OCI-LY1 (cell line): ENCODE results near the gene RARG.
A peak's percentile ranks its signal among the peaks of the same experiment; 100 is the strongest.

Experiments used
- H2AFZ ChIP-seq: fragments of 200-600 bp; sonication (generic), shearing (Covaris generic); 2 replicates; pipeline ENCODE4 v1.6.0; 2014; ENCODE audit warnings: antibody characterized with exemption, mild to moderate bottlenecking, low read length
- H3F3A ChIP-seq: fragments of 200-600 bp; sonication (generic), shearing (Covaris generic); 2 replicates; pipeline ENCODE4 v1.6.0; 2014; ENCODE audit warnings: mild to moderate bottlenecking, antibody characterized with exemption, low read length, moderate library complexity; ENCODE audit not compliant: insufficient read depth
- H3K27ac ChIP-seq: fragments of 200-600 bp; sonication (generic); 2 replicates; pipeline ENCODE4 v1.5.1; 2014; ENCODE audit warnings: low read length, mixed run types, mild to moderate bottlenecking, low read depth; ENCODE audit not compliant: poor library complexity, severe bottlenecking
- H3K27me3 ChIP-seq: fragments of 200-600 bp; sonication (generic); 2 replicates; pipeline ENCODE4 v1.6.0; 2014; ENCODE audit warnings: antibody characterized with exemption, mild to moderate bottlenecking, low read length, moderate library complexity; ENCODE audit not compliant: insufficient read depth
- H3K36me3 ChIP-seq: fragments of 200-600 bp; sonication (generic); 2 replicates; pipeline ENCODE4 v1.6.1; 2014; ENCODE audit warnings: mild to moderate bottlenecking, antibody characterized with exemption, low read length, moderate library complexity, mixed read lengths; ENCODE audit not compliant: insufficient read depth
- H3K4me1 ChIP-seq: fragments of 200-600 bp; sonication (generic); 2 replicates; pipeline ENCODE4 v1.5.1; 2014; ENCODE audit warnings: mild to moderate bottlenecking, low read length, moderate library complexity; ENCODE audit not compliant: insufficient read depth, severe bottlenecking
- H3K4me2 ChIP-seq: fragments of 200-600 bp; sonication (generic), shearing (Covaris generic); 2 replicates; pipeline ENCODE4 v1.6.1; 2014; ENCODE audit warnings: low read length
- H3K4me3 ChIP-seq: fragments of 200-600 bp; sonication (generic); 2 replicates; pipeline ENCODE4 v1.5.1; 2014; ENCODE audit warnings: low read length, low read depth, mild to moderate bottlenecking, mixed read lengths; ENCODE audit not compliant: poor library complexity, severe bottlenecking
- H3K79me2 ChIP-seq: fragments of 200-600 bp; shearing (Covaris generic); 2 replicates; pipeline ENCODE4 v1.6.1; 2016; ENCODE audit warnings: mixed run types, low read length, mixed read lengths; ENCODE audit not compliant: insufficient read depth
- H3K9ac ChIP-seq: fragments of 200-600 bp; sonication (generic), shearing (Covaris generic); 2 replicates; pipeline ENCODE4 v1.6.1; 2014; ENCODE audit warnings: mild to moderate bottlenecking, low read length, mixed read lengths
- H3K9me2 ChIP-seq: fragments of 200-600 bp; sonication (generic), shearing (Covaris generic); 2 replicates; pipeline ENCODE4 v1.6.1; 2014; ENCODE audit warnings: low read depth, mild to moderate bottlenecking, low read length, mixed read lengths
- H3K9me3 ChIP-seq: fragments of 200-600 bp; shearing (Covaris generic); 2 replicates; pipeline ENCODE4 v1.6.1; 2014; ENCODE audit warnings: low read length, mixed read lengths
- H4K20me1 ChIP-seq: fragments of 200-600 bp; sonication (generic), shearing (Covaris generic); 2 replicates; pipeline ENCODE4 v1.6.0; 2016; ENCODE audit warnings: mild to moderate bottlenecking, low read length; ENCODE audit not compliant: insufficient read depth
- CTCF ChIP-seq: fragments of 200-600 bp; sonication (generic), shearing (Covaris generic); IDR thresholded peaks from 2 replicates; pipeline ENCODE4 v1.5.1; 2017; ENCODE audit warnings: mild to moderate bottlenecking, antibody characterized with exemption, low read length, moderate library complexity, mixed read lengths
- EZH2 ChIP-seq: fragments of 200-600 bp; sonication (generic), shearing (Covaris generic); IDR thresholded peaks from 2 replicates; pipeline ENCODE4 v1.8.0; 2017; ENCODE audit warnings: borderline replicate concordance, mixed run types, mild to moderate bottlenecking, antibody characterized with exemption, low read length, moderate library complexity, mixed read lengths

The RARG gene

GRCh38 chr12:53198486-53199110 is 33.4 kb downstream of the RARG start:
- H3K9me2 ChIP-seq, result no peaks in the 10 kb centered on the region
- no peaks in the 10 kb centered on the region for H3K27me3 ChIP-seq

GRCh38 chr12:53197011-53197640 is 34.9 kb downstream of the RARG start:
- H3K36me3 ChIP-seq, result peaks cover 6% of the 10 kb centered on the region; the same call in 1 of the 2 replicates
- peaks cover 63% of the 10 kb centered on the region for H3K4me1 ChIP-seq
- H3K27ac ChIP-seq, result peak overlapping the region; percentile 76
- peak overlapping the region; percentile 63 for H3K4me3 ChIP-seq
- TF ChIP-seq EZH2 (no peak), CTCF (no peak)
- H3K79me2 ChIP-seq, result no peaks in the 10 kb centered on the region
- peak overlapping the region; percentile 82 for H3K4me2 ChIP-seq
- H3K9me2 ChIP-seq, result no peaks in the 10 kb centered on the region
- no peaks in the 10 kb centered on the region; the same call in 1 of the 2 replicates for H3F3A ChIP-seq
- H3K9me3 ChIP-seq, result no peaks in the 10 kb centered on the region
- H2AFZ ChIP-seq, result no peak overlapping the region
- no peaks in the 10 kb centered on the region for H3K27me3 ChIP-seq
- H3K9ac ChIP-seq, result peak overlapping the region; percentile 75
- H4K20me1 ChIP-seq, result no peaks in the 10 kb centered on the region

More at GRCh38 chr12:53198486-53199110, 33.4 kb downstream of the RARG start:
- Histone ChIP-seq H3K27ac (peak overlapping the region; percentile 71), H3K9me3 (no peaks in the 10 kb centered on the region), H2AFZ (no peak overlapping the region), H3K36me3 (no peaks in the 10 kb centered on the region), H3K4me3 (no peak overlapping the region), H4K20me1 (no peaks in the 10 kb centered on the region), H3K4me2 (peak overlapping the region; percentile 82; the same call in 1 of the 2 replicates), H3K4me1 (peaks cover 64% of the 10 kb centered on the region), H3K9ac (no peak overlapping the region; the same call in 1 of the 2 replicates), H3F3A (no peaks in the 10 kb centered on the region; the same call in 1 of the 2 replicates), H3K79me2 (no peaks in the 10 kb centered on the region)
- TF ChIP-seq CTCF (no peak), EZH2 (no peak)

GRCh38 chr12:53196486-53196885 is 35.5 kb downstream of the RARG start:
- Histone ChIP-seq H3K27me3 (no peaks in the 10 kb centered on the region), H3K4me1 (peaks cover 57% of the 10 kb centered on the region), H3K9me2 (no peaks in the 10 kb centered on the region), H3K4me2 (peak overlapping the region; percentile 82), H2AFZ (no peak overlapping the region), H4K20me1 (no peaks in the 10 kb centered on the region), H3K27ac (peak overlapping the region; percentile 76), H3K9me3 (no peaks in the 10 kb centered on the region), H3K4me3 (peak overlapping the region; percentile 63), H3K36me3 (peaks cover 12% of the 10 kb centered on the region; the same call in 1 of the 2 replicates), H3F3A (no peaks in the 10 kb centered on the region; the same call in 1 of the 2 replicates), H3K9ac (peak overlapping the region; percentile 75), H3K79me2 (no peaks in the 10 kb centered on the region)
- TF ChIP-seq CTCF (no peak), EZH2 (no peak)
